ENCODE data around the gene ZDHHC5. TPM values are rescaled to one million over a fixed set of nuclear protein-coding genes. Genes with fewer than 3 reads are reported as not detected.
A peak's percentile ranks its signal among the peaks of the same experiment; 100 is the strongest.

Gene ZDHHC5
- total and polyA plus RNA-seq, 2 of the 13 experiments (the other 11 are each of a cell fraction or from before 2014, with no cell fraction given) = 26.6 to 34.0 TPM

DNA sequence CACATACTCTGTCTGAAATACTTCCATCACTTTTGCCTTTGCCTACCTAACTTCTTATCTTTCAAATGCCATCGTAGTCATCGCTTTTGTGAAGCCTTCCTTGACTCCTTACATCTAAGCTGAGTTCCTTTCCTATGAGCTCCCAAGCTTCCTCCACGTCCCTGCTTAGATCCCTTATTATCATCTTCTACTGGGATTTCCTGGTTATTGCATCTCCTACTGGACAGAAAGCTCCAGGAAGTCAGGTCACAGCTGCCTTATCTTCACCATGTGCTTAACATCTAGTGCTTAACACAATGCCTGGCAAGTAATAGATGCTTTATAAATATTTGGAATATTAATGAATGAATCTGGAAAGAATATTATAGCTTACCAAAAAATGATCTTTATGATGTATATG lies 24.1 kb upstream of the ZDHHC5 start:
- Histone ChIP-seq H3K9me3 (ENCODE audit: low read length) (no peaks in the 10 kb centered on the region), H3K4me1 (ENCODE audit: insufficient read depth, low read length) (peaks cover 46% of the 10 kb centered on the region), H3K36me3 (replicated peaks in 1 of 2; ENCODE audit: control insufficient read depth in 1 of 2, insufficient read depth in 2 of 2, low read length in 2 of 2) (no peaks in the 10 kb centered on the region), H2AFZ (ENCODE audit: low read length) (no peak overlapping the region), H4K20me1 (ENCODE audit: insufficient read depth, low read length) (no peaks in the 10 kb centered on the region), H3K4me3 (replicated peaks in 1 of 3; ENCODE audit: insufficient read depth in 1 of 3, low read depth in 2 of 3, low read length in 3 of 3) (no peak overlapping the region), H3K27me3 (ENCODE audit: control insufficient read depth in 1 of 2, insufficient read depth in 2 of 2, low read length in 2 of 2) (peaks cover 5 to 34% of the 10 kb centered on the region in 2 experiments), H3K9ac (ENCODE audit: insufficient read depth, low read depth, low read length) (no peak overlapping the region), H3K27ac (ENCODE audit: extremely low read length, insufficient read depth, low read length) (no peak overlapping the region), H3K79me2 (ENCODE audit: insufficient read depth, low read length) (no peaks in the 10 kb centered on the region), H3K4me2 (ENCODE audit: low read depth, low read length) (no peak overlapping the region)
- no peak for ATAC-seq
- FAIRE-seq = no peak
- ChIA-PET CTCF (ENCODE audit: low intra/inter-chr PET ratio, low total read pairs) (interaction anchor here (1.3 to 7.0 kb wide), 2 partner anchors 76 to 298 kb away, joined by 3 to 79 read pairs; partner anchors contain the start of gene UBE2L6), POLR2A (no interaction called here)
- no TSS peak for BruUV-seq (replicated peaks)
- TF ChIP-seq TEAD2 (CRISPR knock-in tag; IDR thresholded peaks at IDR 0.05) = no peak
- in situ Hi-C loops (cut with HindIII; ENCODE audit: extremely low pct_ligation_motif_present, low pct_unique_long_range_greater_than_20kb) (loop anchor here (5.0 to 10.0 kb wide), 3 partner anchors 77 to 297 kb away; partner anchors contain the start of gene UBE2L6), intact Hi-C loops (cut with micrococcal nuclease; ENCODE audit: unreplicated experiment) (loop anchor here (1.0 to 5.0 kb wide), 3 partner anchors 76 to 299 kb away; partner anchors contain the start of gene TIMM10)
- no peak for DNase-seq (ENCODE audit: low spot score)
- 71% methylated on average over 3 of the region's 3 CpGs for WGBS (ENCODE audit: low lambda C conversion rate)

- Histone ChIP-seq H3K9me3 (ENCODE audit: low read length) (no peaks in the 10 kb centered on the region), H3K4me2 (ENCODE audit: low read depth, low read length) (peak overlapping the region; percentile 41), H3K4me3 (replicated peaks in 1 of 3; ENCODE audit: insufficient read depth in 1 of 3, low read depth in 2 of 3, low read length in 3 of 3) (no peak overlapping the region), H3K27me3 (ENCODE audit: control insufficient read depth in 1 of 2, insufficient read depth in 2 of 2, low read length in 2 of 2) (peaks cover 6 to 42% of the 10 kb centered on the region in 2 experiments), H2AFZ (ENCODE audit: low read length) (no peak overlapping the region), H3K36me3 (replicated peaks in 1 of 2; ENCODE audit: control insufficient read depth in 1 of 2, insufficient read depth in 2 of 2, low read length in 2 of 2) (no peaks in the 10 kb centered on the region), H3K9ac (ENCODE audit: insufficient read depth, low read depth, low read length) (no peak overlapping the region), H3K27ac (ENCODE audit: extremely low read length, insufficient read depth, low read length) (no peak overlapping the region), H4K20me1 (ENCODE audit: insufficient read depth, low read length) (no peaks in the 10 kb centered on the region), H3K4me1 (ENCODE audit: insufficient read depth, low read length) (peaks cover 37% of the 10 kb centered on the region), H3K79me2 (ENCODE audit: insufficient read depth, low read length) (no peaks in the 10 kb centered on the region)
- POLR2A ChIA-PET = interaction anchor here (1.0 kb wide), 2 partner anchors 77 to 185 kb away, joined by 4 to 6 read pairs; partner anchors contain the start of genes RTN4RL2 and UBE2L6
- CTCF ChIA-PET (ENCODE audit: low intra/inter-chr PET ratio, low total read pairs) = interaction anchor here (0.7 to 7.0 kb wide), 7 partner anchors 74 to 299 kb away, joined by 3 to 79 read pairs (median 3); partner anchors contain the start of gene UBE2L6
- BruUV-seq (replicated peaks) = no TSS peak
- intact Hi-C loops (cut with micrococcal nuclease; ENCODE audit: unreplicated experiment) (loop anchor here (1.0 to 5.0 kb wide), 3 partner anchors 77 to 300 kb away; partner anchors contain the start of gene TIMM10), in situ Hi-C loops (cut with HindIII; ENCODE audit: extremely low pct_ligation_motif_present, low pct_unique_long_range_greater_than_20kb) (loop anchor here (5.0 to 10.0 kb wide), 3 partner anchors 78 to 298 kb away; partner anchors contain the start of gene UBE2L6)
- peak; percentile 70 for FAIRE-seq
- peak; percentile 81 for ATAC-seq
- DNase-seq (ENCODE audit: low spot score) = peak; percentile 69
- 22% methylated on average over 12 of the region's 17 CpGs for WGBS (ENCODE audit: low lambda C conversion rate)
- no peak for TF ChIP-seq GPN1 (CRISPR knock-in tag; IDR thresholded peaks at IDR 0.05; ENCODE audit: borderline replicate concordance)
- no peak for TF ChIP-seq NFYC (CRISPR knock-in tag; IDR thresholded peaks at IDR 0.05)
- TF ChIP-seq SAP130 (CRISPR knock-in tag; IDR thresholded peaks at IDR 0.05; ENCODE audit: low read depth) = 0 out of 2 replicates have a peak, but pooled peaks have one; percentile 37
- no peak for TF ChIP-seq ZNF777 (CRISPR knock-in tag; IDR thresholded peaks at IDR 0.05)
- TF ChIP-seq RFX5 (IDR thresholded peaks at IDR 0.05; ENCODE audit: low read depth, low read length) = no peak
- no peak for TF ChIP-seq ZNF567 (CRISPR knock-in tag; IDR thresholded peaks at IDR 0.05; ENCODE audit: borderline replicate concordance)
- no peak for TF ChIP-seq ZNF180 (CRISPR knock-in tag; IDR thresholded peaks at IDR 0.05; ENCODE audit: borderline replicate concordance, low read depth)
- no peak for TF ChIP-seq MZF1 (CRISPR knock-in tag; IDR thresholded peaks at IDR 0.05; ENCODE audit: borderline replicate concordance)
- TF ChIP-seq ZNF629 (CRISPR knock-in tag; conservative IDR thresholded peaks at IDR 0.05) = peak; percentile 52
- TF ChIP-seq, protein P1, sequence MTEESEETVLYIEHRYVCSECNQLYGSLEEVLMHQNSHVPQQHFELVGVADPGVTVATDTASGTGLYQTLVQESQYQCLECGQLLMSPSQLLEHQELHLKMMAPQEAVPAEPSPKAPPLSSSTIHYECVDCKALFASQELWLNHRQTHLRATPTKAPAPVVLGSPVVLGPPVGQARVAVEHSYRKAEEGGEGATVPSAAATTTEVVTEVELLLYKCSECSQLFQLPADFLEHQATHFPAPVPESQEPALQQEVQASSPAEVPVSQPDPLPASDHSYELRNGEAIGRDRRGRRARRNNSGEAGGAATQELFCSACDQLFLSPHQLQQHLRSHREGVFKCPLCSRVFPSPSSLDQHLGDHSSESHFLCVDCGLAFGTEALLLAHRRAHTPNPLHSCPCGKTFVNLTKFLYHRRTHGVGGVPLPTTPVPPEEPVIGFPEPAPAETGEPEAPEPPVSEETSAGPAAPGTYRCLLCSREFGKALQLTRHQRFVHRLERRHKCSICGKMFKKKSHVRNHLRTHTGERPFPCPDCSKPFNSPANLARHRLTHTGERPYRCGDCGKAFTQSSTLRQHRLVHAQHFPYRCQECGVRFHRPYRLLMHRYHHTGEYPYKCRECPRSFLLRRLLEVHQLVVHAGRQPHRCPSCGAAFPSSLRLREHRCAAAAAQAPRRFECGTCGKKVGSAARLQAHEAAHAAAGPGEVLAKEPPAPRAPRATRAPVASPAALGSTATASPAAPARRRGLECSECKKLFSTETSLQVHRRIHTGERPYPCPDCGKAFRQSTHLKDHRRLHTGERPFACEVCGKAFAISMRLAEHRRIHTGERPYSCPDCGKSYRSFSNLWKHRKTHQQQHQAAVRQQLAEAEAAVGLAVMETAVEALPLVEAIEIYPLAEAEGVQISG (CRISPR knock-in tag; IDR thresholded peaks at IDR 0.05) = peak; percentile 22; the same call in 1 of the 2 replicates
These were observed 22.9 kb upstream of the ZDHHC5 start for GRCh38 chr11:57644748-57645688.
